ENCODE measurements around the gene SRD5A1.

DNA sequence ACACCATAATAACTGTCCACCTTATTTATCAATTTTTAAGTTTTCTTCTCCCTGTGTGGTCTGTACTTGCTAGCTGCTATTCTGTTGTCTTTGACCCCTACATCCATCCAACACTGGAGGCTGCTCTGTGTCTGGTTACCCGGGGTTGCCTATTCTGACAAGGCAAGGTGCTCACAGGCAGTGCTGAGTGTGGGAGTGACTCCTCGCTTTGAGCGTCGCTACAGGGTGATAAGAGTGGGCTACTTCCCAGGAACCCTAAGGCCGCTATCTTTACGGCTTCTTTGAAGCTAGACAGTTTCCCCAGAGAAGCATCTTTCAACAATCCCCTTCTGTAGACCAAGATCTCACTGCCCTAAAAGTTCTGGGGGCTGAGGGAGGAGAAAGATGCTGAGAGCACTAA is 35.7 kb upstream of the SRD5A1 start:
- TF ChIP-seq, protein P1, sequence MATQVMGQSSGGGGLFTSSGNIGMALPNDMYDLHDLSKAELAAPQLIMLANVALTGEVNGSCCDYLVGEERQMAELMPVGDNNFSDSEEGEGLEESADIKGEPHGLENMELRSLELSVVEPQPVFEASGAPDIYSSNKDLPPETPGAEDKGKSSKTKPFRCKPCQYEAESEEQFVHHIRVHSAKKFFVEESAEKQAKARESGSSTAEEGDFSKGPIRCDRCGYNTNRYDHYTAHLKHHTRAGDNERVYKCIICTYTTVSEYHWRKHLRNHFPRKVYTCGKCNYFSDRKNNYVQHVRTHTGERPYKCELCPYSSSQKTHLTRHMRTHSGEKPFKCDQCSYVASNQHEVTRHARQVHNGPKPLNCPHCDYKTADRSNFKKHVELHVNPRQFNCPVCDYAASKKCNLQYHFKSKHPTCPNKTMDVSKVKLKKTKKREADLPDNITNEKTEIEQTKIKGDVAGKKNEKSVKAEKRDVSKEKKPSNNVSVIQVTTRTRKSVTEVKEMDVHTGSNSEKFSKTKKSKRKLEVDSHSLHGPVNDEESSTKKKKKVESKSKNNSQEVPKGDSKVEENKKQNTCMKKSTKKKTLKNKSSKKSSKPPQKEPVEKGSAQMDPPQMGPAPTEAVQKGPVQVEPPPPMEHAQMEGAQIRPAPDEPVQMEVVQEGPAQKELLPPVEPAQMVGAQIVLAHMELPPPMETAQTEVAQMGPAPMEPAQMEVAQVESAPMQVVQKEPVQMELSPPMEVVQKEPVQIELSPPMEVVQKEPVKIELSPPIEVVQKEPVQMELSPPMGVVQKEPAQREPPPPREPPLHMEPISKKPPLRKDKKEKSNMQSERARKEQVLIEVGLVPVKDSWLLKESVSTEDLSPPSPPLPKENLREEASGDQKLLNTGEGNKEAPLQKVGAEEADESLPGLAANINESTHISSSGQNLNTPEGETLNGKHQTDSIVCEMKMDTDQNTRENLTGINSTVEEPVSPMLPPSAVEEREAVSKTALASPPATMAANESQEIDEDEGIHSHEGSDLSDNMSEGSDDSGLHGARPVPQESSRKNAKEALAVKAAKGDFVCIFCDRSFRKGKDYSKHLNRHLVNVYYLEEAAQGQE (IDR thresholded peaks at IDR 0.05; ENCODE audit: low read depth) = no peak
- no peak for TF ChIP-seq POLR2A (IDR thresholded peaks at IDR 0.05; ENCODE audit: borderline replicate concordance, extremely low read depth, insufficient read depth, insufficient read length)
- no peak for TF ChIP-seq ZFX (IDR thresholded peaks at IDR 0.05)
- TF ChIP-seq, protein P2, sequence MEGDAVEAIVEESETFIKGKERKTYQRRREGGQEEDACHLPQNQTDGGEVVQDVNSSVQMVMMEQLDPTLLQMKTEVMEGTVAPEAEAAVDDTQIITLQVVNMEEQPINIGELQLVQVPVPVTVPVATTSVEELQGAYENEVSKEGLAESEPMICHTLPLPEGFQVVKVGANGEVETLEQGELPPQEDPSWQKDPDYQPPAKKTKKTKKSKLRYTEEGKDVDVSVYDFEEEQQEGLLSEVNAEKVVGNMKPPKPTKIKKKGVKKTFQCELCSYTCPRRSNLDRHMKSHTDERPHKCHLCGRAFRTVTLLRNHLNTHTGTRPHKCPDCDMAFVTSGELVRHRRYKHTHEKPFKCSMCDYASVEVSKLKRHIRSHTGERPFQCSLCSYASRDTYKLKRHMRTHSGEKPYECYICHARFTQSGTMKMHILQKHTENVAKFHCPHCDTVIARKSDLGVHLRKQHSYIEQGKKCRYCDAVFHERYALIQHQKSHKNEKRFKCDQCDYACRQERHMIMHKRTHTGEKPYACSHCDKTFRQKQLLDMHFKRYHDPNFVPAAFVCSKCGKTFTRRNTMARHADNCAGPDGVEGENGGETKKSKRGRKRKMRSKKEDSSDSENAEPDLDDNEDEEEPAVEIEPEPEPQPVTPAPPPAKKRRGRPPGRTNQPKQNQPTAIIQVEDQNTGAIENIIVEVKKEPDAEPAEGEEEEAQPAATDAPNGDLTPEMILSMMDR (IDR thresholded peaks at IDR 0.05 in 2 of 3, conservative IDR thresholded peaks at IDR 0.05 in 1 of 3; ENCODE audit: borderline replicate concordance in 1 of 3, insufficient read depth in 1 of 3, low read depth in 2 of 3, low read length in 2 of 3) = no peak
- TF ChIP-seq ZNF274 (IDR thresholded peaks at IDR 0.05; ENCODE audit: low read depth, low read length) = no peak
- no peak for TF ChIP-seq EZH2 (IDR thresholded peaks at IDR 0.05)
- TF ChIP-seq EZH2phosphoT487 (IDR thresholded peaks at IDR 0.05; ENCODE audit: borderline replicate concordance) = no peak
- TF ChIP-seq, protein P3, sequence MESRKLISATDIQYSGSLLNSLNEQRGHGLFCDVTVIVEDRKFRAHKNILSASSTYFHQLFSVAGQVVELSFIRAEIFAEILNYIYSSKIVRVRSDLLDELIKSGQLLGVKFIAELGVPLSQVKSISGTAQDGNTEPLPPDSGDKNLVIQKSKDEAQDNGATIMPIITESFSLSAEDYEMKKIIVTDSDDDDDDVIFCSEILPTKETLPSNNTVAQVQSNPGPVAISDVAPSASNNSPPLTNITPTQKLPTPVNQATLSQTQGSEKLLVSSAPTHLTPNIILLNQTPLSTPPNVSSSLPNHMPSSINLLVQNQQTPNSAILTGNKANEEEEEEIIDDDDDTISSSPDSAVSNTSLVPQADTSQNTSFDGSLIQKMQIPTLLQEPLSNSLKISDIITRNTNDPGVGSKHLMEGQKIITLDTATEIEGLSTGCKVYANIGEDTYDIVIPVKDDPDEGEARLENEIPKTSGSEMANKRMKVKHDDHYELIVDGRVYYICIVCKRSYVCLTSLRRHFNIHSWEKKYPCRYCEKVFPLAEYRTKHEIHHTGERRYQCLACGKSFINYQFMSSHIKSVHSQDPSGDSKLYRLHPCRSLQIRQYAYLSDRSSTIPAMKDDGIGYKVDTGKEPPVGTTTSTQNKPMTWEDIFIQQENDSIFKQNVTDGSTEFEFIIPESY (IDR thresholded peaks at IDR 0.05; ENCODE audit: extremely low read depth, insufficient replicate concordance, low read length) = no peak
- no peak for TF ChIP-seq CEBPB (IDR thresholded peaks at IDR 0.05; ENCODE audit: low read depth)
- TF ChIP-seq POLR2AphosphoS5 (IDR thresholded peaks at IDR 0.05; ENCODE audit: low read depth, low read length) = no peak
- no peak for TF ChIP-seq SRF (IDR thresholded peaks at IDR 0.05; ENCODE audit: low read depth)
- TF ChIP-seq SIN3A (IDR thresholded peaks at IDR 0.05; ENCODE audit: low read depth) = no peak
- TF ChIP-seq, protein P4, sequence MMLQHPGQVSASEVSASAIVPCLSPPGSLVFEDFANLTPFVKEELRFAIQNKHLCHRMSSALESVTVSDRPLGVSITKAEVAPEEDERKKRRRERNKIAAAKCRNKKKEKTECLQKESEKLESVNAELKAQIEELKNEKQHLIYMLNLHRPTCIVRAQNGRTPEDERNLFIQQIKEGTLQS (IDR thresholded peaks at IDR 0.05) = no peak
- TF ChIP-seq, protein P5, sequence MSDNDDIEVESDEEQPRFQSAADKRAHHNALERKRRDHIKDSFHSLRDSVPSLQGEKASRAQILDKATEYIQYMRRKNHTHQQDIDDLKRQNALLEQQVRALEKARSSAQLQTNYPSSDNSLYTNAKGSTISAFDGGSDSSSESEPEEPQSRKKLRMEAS (IDR thresholded peaks at IDR 0.05) = no peak

Measured in HCT116 (cell line).